Stimulated activated CD8-positive, alpha-beta memory T cell treated with anti-CD3 and anti-CD28 coated beads, Interleukin-4, amount 100 ng/mL, for 1 hour (primary cell): ENCODE results near the gene RASEF.

Source experiments
- DNase-seq, 2 donors: peaks; one replicate each; pipeline ENCODE4 v3.0.0-alpha.2; 2020; ENCODE audit warnings: low read depth in 2 of 2, low spot score in 1 of 2

Gene RASEF

GRCh38 chr9:83056911-83057310 lies 6.0 kb downstream of the RASEF start:
- no peak for DNase-seq

- DNase-seq: no peak
These were observed 6.8 kb downstream of the RASEF start for GRCh38 chr9:83056174-83056573.

GRCh38 chr9:83047839-83048775 lies 14.8 kb downstream of the RASEF start:
- DNase-seq: no peak

- DNase-seq: no peak
These were observed 19.3 kb downstream of the RASEF start for GRCh38 chr9:83043597-83043996.

- DNase-seq: no peak
These were observed 21.2 kb downstream of the RASEF start for GRCh38 chr9:83041771-83042170.

- DNase-seq: no peak
These were observed 23.6 kb downstream of the RASEF start for GRCh38 chr9:83039303-83039702.

- no peak for DNase-seq
These were observed 26.9 kb downstream of the RASEF start for GRCh38 chr9:83036043-83036442.

GRCh38 chr9:83035143-83035542 lies 27.8 kb downstream of the RASEF start:
- no peak for DNase-seq

GRCh38 chr9:83034587-83034986 lies 28.4 kb downstream of the RASEF start:
- DNase-seq: no peak

- DNase-seq: no peak
These were observed 28.9 kb downstream of the RASEF start for GRCh38 chr9:83034026-83034425.

GRCh38 chr9:83032065-83032625 lies 30.8 kb downstream of the RASEF start:
- no peak for DNase-seq

- no peak for DNase-seq
These were observed 32.4 kb downstream of the RASEF start for GRCh38 chr9:83030391-83031107.

GRCh38 chr9:83029531-83030137 lies 33.3 kb downstream of the RASEF start:
- no peak for DNase-seq

GRCh38 chr9:83027153-83027891 lies 35.6 kb downstream of the RASEF start:
- DNase-seq: no peak

- no peak for DNase-seq
These were observed 38.3 kb downstream of the RASEF start for GRCh38 chr9:83024506-83025125.

GRCh38 chr9:83023151-83023550 lies 39.8 kb downstream of the RASEF start:
- no peak for DNase-seq

GRCh38 chr9:83020864-83021263 lies 42.1 kb downstream of the RASEF start:
- DNase-seq: no peak

- DNase-seq: no peak
These were observed 42.6 kb downstream of the RASEF start for GRCh38 chr9:83020327-83020726.

- DNase-seq: no peak
These were observed 43.7 kb downstream of the RASEF start for GRCh38 chr9:83019246-83019645.

GRCh38 chr9:83015897-83016296 lies 47.0 kb downstream of the RASEF start:
- no peak for DNase-seq
